G401 (cell line): Measurements from ENCODE around the gene APOL3. TPM values are rescaled to one million over a fixed set of nuclear protein-coding genes. Genes with fewer than 3 reads are reported as not detected.
A peak's percentile ranks its signal among the peaks of the same experiment; 100 is the strongest.
"Not testable (repeated sequence)": the region's sequence is repeated elsewhere in the genome, so short reads cannot be mapped to it uniquely, and the experiment has no call there.

Source experiments
- DNase-seq: peaks from one replicate; pipeline ENCODE4 v3.0.0-alpha.2; 2015; ENCODE audit warnings: low spot score
- in situ Hi-C: cut with HindIII; loops from 2 replicates; pipeline ENCODE4 v1.10.0; 2016; ENCODE audit warnings: low sequenced_read_pairs, mixed read lengths
- total RNA-seq: library from RNA; depleted of rRNA; stranded (reverse); fragments of >200 nt; shearing (Covaris generic); gene quantifications from 2 replicates; pipeline ENCODE4 v1.2.3, GENCODE V29; 2014

APOL3 gene
- total RNA-seq, 1 experiment from 2014 or later, result not detected

GRCh38 chr22:36165141-36165540, 4.6 kb upstream of the APOL3 start:
- in situ Hi-C loops, result no loop called here
- no peak for DNase-seq

GRCh38 chr22:36164621-36165020, 4.1 kb upstream of the APOL3 start:
- in situ Hi-C loops, result no loop called here
- no peak for DNase-seq

GRCh38 chr22:36163497-36163896, 2.9 kb upstream of the APOL3 start:
- DNase-seq, result no peak

GRCh38 chr22:36162127-36163034, 1.8 kb upstream of the APOL3 start:
- in situ Hi-C loops, result no loop called here
- no peak for DNase-seq

More at GRCh38 chr22:36163497-36163896, 2.9 kb upstream of the APOL3 start:
- in situ Hi-C loops, result no loop called here

GRCh38 chr22:36161793-36162126, 1.2 kb upstream of the APOL3 start:
- in situ Hi-C loops, DNase-seq: not testable (repeated sequence)

- in situ Hi-C loops, result no loop called here
- DNase-seq, result peak; percentile 7
Observed at GRCh38 chr22:36156515-36157419, 3.8 kb downstream of the APOL3 start.

- in situ Hi-C loops, result no loop called here
Observed at GRCh38 chr22:36156119-36156514, 4.4 kb downstream of the APOL3 start.

GRCh38 chr22:36155702-36156101, 4.9 kb downstream of the APOL3 start:
- in situ Hi-C loops, result no loop called here
- DNase-seq, result no peak

More at GRCh38 chr22:36156119-36156514, 4.4 kb downstream of the APOL3 start:
- DNase-seq, result no peak

GRCh38 chr22:36154423-36154945, 6.1 kb downstream of the APOL3 start:
- in situ Hi-C loops, result no loop called here
- DNase-seq, result no peak

GRCh38 chr22:36153501-36154422, 6.8 kb downstream of the APOL3 start:
- in situ Hi-C loops, result no loop called here
- no peak for DNase-seq

GRCh38 chr22:36152821-36153220, 7.7 kb downstream of the APOL3 start:
- DNase-seq, in situ Hi-C loops: not testable (repeated sequence)

GRCh38 chr22:36152088-36152487, 8.5 kb downstream of the APOL3 start:
- no peak for DNase-seq
- in situ Hi-C loops, result no loop called here

- in situ Hi-C loops, result no loop called here
- no peak for DNase-seq
Observed at GRCh38 chr22:36151006-36151595, 9.5 kb downstream of the APOL3 start.

- no peak for DNase-seq
- in situ Hi-C loops, result no loop called here
Observed at GRCh38 chr22:36149441-36149840, 11.1 kb downstream of the APOL3 start.

- in situ Hi-C loops, result no loop called here
Observed at GRCh38 chr22:36148411-36148810, 12.1 kb downstream of the APOL3 start.

GRCh38 chr22:36147196-36147791, 13.3 kb downstream of the APOL3 start:
- DNase-seq, result no peak
- in situ Hi-C loops, result no loop called here

More at GRCh38 chr22:36148411-36148810, 12.1 kb downstream of the APOL3 start:
- DNase-seq, result no peak

- in situ Hi-C loops, result no loop called here
- DNase-seq, result no peak
Observed at GRCh38 chr22:36145881-36146280, 14.7 kb downstream of the APOL3 start.
